Smooth muscle cell (in vitro differentiated cells): ENCODE data around the gene SLC41A3. TPM values are rescaled to one million over a fixed set of nuclear protein-coding genes. Genes with fewer than 3 reads are reported as not detected.

Source experiments
- DNase-seq: peaks from one replicate; lab custom pipeline; 2025; ENCODE audit not compliant: unreplicated experiment; lab: John Stamatoyannopoulos, UW
- H2AFZ ChIP-seq: fragments of 200-600 bp; sonication (generic); 2 replicates; pipeline ENCODE4 v1.6.0; 2016; ENCODE audit warnings: antibody characterized with exemption, low read depth, mild to moderate bottlenecking
- H3F3A ChIP-seq: fragments of 200-600 bp; sonication (generic); 2 replicates; pipeline ENCODE4 v1.6.0; 2017; ENCODE audit warnings: antibody characterized with exemption, low read depth
- H3K27ac ChIP-seq: fragments of 200-600 bp; sonication (generic); 2 replicates; pipeline ENCODE4 v1.5.1; 2016; ENCODE audit warnings: low read depth, mild to moderate bottlenecking
- H3K27me3 ChIP-seq: fragments of 200-600 bp; sonication (generic); 2 replicates; pipeline ENCODE4 v1.6.1; 2016; ENCODE audit warnings: low read depth, mild to moderate bottlenecking
- H3K36me3 ChIP-seq: fragments of 200-600 bp; sonication (generic); 2 replicates; pipeline ENCODE4 v1.5.1; 2016; ENCODE audit warnings: low read depth
- H3K4me1 ChIP-seq: fragments of 200-600 bp; sonication (generic); 2 replicates; pipeline ENCODE4 v1.5.1; 2016; ENCODE audit warnings: low read depth
- H3K4me2 ChIP-seq: fragments of 200-600 bp; sonication (generic); 2 replicates; pipeline ENCODE4 v1.6.0; 2016; ENCODE audit warnings: mild to moderate bottlenecking
- H3K4me3 ChIP-seq: fragments of 200-600 bp; sonication (generic); 2 replicates; pipeline ENCODE4 v1.5.1; 2016; ENCODE audit warnings: mild to moderate bottlenecking
- H3K79me2 ChIP-seq: fragments of 200-600 bp; sonication (generic); 2 replicates; pipeline ENCODE4 v1.6.0; 2016; ENCODE audit warnings: low read depth, mild to moderate bottlenecking
- H3K9ac ChIP-seq: fragments of 200-600 bp; sonication (generic); 2 replicates; pipeline ENCODE4 v1.6.0; 2016; ENCODE audit warnings: low read depth
- H3K9me3 ChIP-seq: fragments of 200-600 bp; sonication (generic); replicated peaks from 2 replicates; pipeline ENCODE4 v1.5.1; 2016; ENCODE audit warnings: low read depth
- H4K20me1 ChIP-seq: fragments of 200-600 bp; sonication (generic); 2 replicates; pipeline ENCODE4 v1.6.0; 2016; ENCODE audit warnings: low read depth
- CTCF ChIP-seq: fragments of 200-600 bp; sonication (generic); IDR thresholded peaks from 2 replicates; pipeline ENCODE4 v1.5.1; 2017; ENCODE audit warnings: borderline replicate concordance, mild to moderate bottlenecking, antibody characterized with exemption; ENCODE audit not compliant: insufficient read depth, poor library complexity, severe bottlenecking
- WGBS: methylation state at CpG from one replicate; pipeline ENCODE4 v1.1.7; 2016; ENCODE audit warnings: low lambda C conversion rate; 5-methylcytosine and 5-hydroxymethylcytosine counted together
- polyA plus RNA-seq: library from polyadenylated mRNA; unstranded; fragments of >200 nt; fragmentation: Nextera tagmentation; extraction: Ambion mirVana; gene quantifications from 2 replicates; pipeline ENCODE4 v1.2.1, GENCODE V29; 2016
- total RNA-seq: library from RNA; depleted of rRNA; stranded (reverse); fragments of >200 nt; gene quantifications from 2 replicates; pipeline ENCODE4 v1.2.3, GENCODE V29; 2014

Gene SLC41A3
- total and polyA plus RNA-seq, 2 experiments from 2014 or later: 20.7 to 23.9 TPM

- WGBS: 81% methylated on average over 22 of the region's 22 CpGs
- Histone ChIP-seq H4K20me1 (no peaks in the 10 kb centered on the region), H3F3A (peaks cover 5% of the 10 kb centered on the region), H3K9me3 (no peaks in the 10 kb centered on the region), H3K27ac (no peak overlapping the region), H3K9ac (no peak overlapping the region), H3K4me1 (no peaks in the 10 kb centered on the region), H3K27me3 (no peaks in the 10 kb centered on the region), H3K4me3 (no peak overlapping the region), H2AFZ (no peak overlapping the region), H3K4me2 (no peak overlapping the region), H3K79me2 (no peaks in the 10 kb centered on the region), H3K36me3 (no peaks in the 10 kb centered on the region)
- no peak for DNase-seq
- TF ChIP-seq CTCF: no peak
Measured at GRCh38 chr3:126103121-126104027, 19.4 kb upstream of the SLC41A3 start.

- H3K27ac ChIP-seq: no peak overlapping the region
- no peak for DNase-seq
- H3K4me3 ChIP-seq: no peak overlapping the region
- WGBS: 79% methylated on average over 5 of the region's 5 CpGs
- H3K4me2 ChIP-seq: no peak overlapping the region
- H3F3A ChIP-seq: peaks cover 5% of the 10 kb centered on the region
- no peak overlapping the region for H2AFZ ChIP-seq
- no peaks in the 10 kb centered on the region for H3K4me1 ChIP-seq
- no peaks in the 10 kb centered on the region for H4K20me1 ChIP-seq
- H3K27me3 ChIP-seq: no peaks in the 10 kb centered on the region
- no peaks in the 10 kb centered on the region for H3K9me3 ChIP-seq
- H3K79me2 ChIP-seq: no peaks in the 10 kb centered on the region
- no peak for TF ChIP-seq CTCF
- no peak overlapping the region for H3K9ac ChIP-seq
- no peaks in the 10 kb centered on the region for H3K36me3 ChIP-seq
Measured at GRCh38 chr3:126102530-126102951, 18.6 kb upstream of the SLC41A3 start.

GRCh38 chr3:126102011-126102410, 18.1 kb upstream of the SLC41A3 start:
- 87% methylated on average over 8 of the region's 8 CpGs for WGBS
- H3K4me2 ChIP-seq: no peak overlapping the region
- H4K20me1 ChIP-seq: no peaks in the 10 kb centered on the region
- TF ChIP-seq CTCF: no peak
- H3K36me3 ChIP-seq: no peaks in the 10 kb centered on the region
- no peak overlapping the region for H2AFZ ChIP-seq
- H3K27ac ChIP-seq: no peak overlapping the region
- DNase-seq: no peak
- no peaks in the 10 kb centered on the region for H3K79me2 ChIP-seq
- H3K4me3 ChIP-seq: no peak overlapping the region
- H3K9ac ChIP-seq: no peak overlapping the region
- no peaks in the 10 kb centered on the region for H3K4me1 ChIP-seq
- H3K27me3 ChIP-seq: no peaks in the 10 kb centered on the region
- H3F3A ChIP-seq: peaks cover 5% of the 10 kb centered on the region
- no peaks in the 10 kb centered on the region for H3K9me3 ChIP-seq
